Common myeloid progenitor, CD34-positive (primary cell): ENCODE data around the gene METRN.
"Not testable (repeated sequence)": the region's sequence is repeated elsewhere in the genome, so short reads cannot be mapped to it uniquely, and the experiment has no call there.

Source experiments
- CTCF ChIA-PET: fragments of 350-600 bp; sonication (Branson Sonifier 250); formaldehyde crosslinking; loops from one replicate; lab custom pipeline; 2021; ENCODE audit warnings: antibody characterized with exemption; lab: Charles Lee
- POLR2A ChIA-PET: fragments of 350-600 bp; sonication (Branson Sonifier 250); formaldehyde crosslinking; loops from one replicate; lab custom pipeline; 2021; ENCODE audit warnings: antibody characterized with exemption; lab: Charles Lee
- DNase-seq, 3 donors: peaks; one replicate each; pipeline versions ENCODE4 v3.0.0 to v3.0.0-alpha.2; 2013
- H3K27ac ChIP-seq, 2 experiments: 1 replicate in 1 of 2; 2 replicates in 1 of 2; pipeline ENCODE4 v1.7.0; 2013; ENCODE audit warnings: inconsistent platforms in 2 of 2, low read length in 2 of 2, mild to moderate bottlenecking in 2 of 2, low read depth in 1 of 2, moderate library complexity in 1 of 2; ENCODE audit not compliant: severe bottlenecking in 2 of 2, insufficient read depth in 1 of 2, poor library complexity in 1 of 2
- H3K27me3 ChIP-seq, 5 experiments: replicated peaks in 2 of 5; 1 replicate in 3 of 5; 2 replicates in 2 of 5; pipeline versions ENCODE4 v1.6.1 to v1.7.0; 2013; ENCODE audit warnings: low read length in 4 of 5, mild to moderate bottlenecking in 2 of 5, moderate library complexity in 2 of 5, inconsistent platforms in 1 of 5; ENCODE audit not compliant: insufficient read depth in 5 of 5, control insufficient read depth in 4 of 5
- H3K36me3 ChIP-seq, 4 experiments: 1 replicate in 2 of 4; 2 replicates in 2 of 4; pipeline versions ENCODE4 v1.6.1 to v1.7.0; 2013; ENCODE audit warnings: low read length in 3 of 4, control low read depth in 1 of 4, mild to moderate bottlenecking in 1 of 4; ENCODE audit not compliant: control insufficient read depth in 4 of 4, insufficient read depth in 4 of 4
- H3K4me1 ChIP-seq, 4 experiments: 1 replicate in 3 of 4; 2 replicates in 1 of 4; pipeline versions ENCODE4 v1.6.1 to v1.7.1; 2013; ENCODE audit warnings: low read length in 3 of 4, mild to moderate bottlenecking in 3 of 4, control low read depth in 1 of 4, inconsistent platforms in 1 of 4, moderate library complexity in 1 of 4; ENCODE audit not compliant: control insufficient read depth in 4 of 4, insufficient read depth in 4 of 4; ENCODE audit errors: control extremely low read depth in 1 of 4
- H3K4me3 ChIP-seq, 7 experiments: 1 replicate in 4 of 7; 2 replicates in 3 of 7; pipeline versions ENCODE4 v1.5.1 to v1.7.0; 2013; ENCODE audit warnings: mild to moderate bottlenecking in 7 of 7, low read length in 6 of 7, moderate library complexity in 6 of 7, inconsistent platforms in 2 of 7, low read depth in 2 of 7, control low read depth in 1 of 7; ENCODE audit not compliant: insufficient read depth in 4 of 7, control insufficient read depth in 1 of 7; ENCODE audit errors: extremely low read depth in 1 of 7
- H3K9me3 ChIP-seq, 5 experiments: 1 replicate in 4 of 5; 2 replicates in 1 of 5; pipeline versions ENCODE4 v1.6.1 to v1.7.1; 2013; ENCODE audit warnings: low read length in 4 of 5, mild to moderate bottlenecking in 2 of 5, inconsistent platforms in 1 of 5, low read depth in 1 of 5, moderate library complexity in 1 of 5; ENCODE audit not compliant: control insufficient read depth in 4 of 5, insufficient read depth in 2 of 5; ENCODE audit errors: control extremely low read depth in 1 of 5
- WGBS: methylation state at CpG from one replicate; pipeline ENCODE4 v1.1.5; 2013; ENCODE audit not compliant: insufficient coverage; 5-methylcytosine and 5-hydroxymethylcytosine counted together

Gene METRN

DNA sequence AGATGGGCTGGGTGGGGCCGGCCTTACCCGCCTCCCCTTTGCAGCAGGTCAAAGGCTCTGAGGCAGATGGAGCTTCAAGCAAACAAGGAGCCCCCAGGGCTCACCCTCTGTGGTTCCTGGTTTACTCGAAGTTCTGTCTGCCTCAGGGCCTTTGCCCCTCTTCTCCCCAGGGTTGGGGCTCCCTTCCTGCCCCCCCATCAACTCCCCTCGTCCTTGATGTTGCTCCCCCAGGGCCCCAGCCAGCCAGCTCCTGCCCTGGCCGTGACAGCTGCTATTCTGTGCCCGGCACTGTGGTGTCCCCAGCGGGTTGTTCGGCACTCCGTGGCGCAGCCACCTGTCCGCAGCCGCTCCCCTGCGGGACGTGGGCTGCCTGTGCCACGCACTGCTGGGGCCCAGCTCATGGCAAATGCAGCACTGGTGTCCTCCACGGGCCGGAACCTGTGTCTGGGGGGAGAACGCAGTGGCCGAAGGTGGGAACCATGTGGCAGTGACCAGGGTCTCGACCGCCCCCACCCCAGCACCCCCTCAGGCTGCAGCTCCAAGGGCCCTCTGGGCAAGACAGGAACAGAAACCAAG, 4.3 kb upstream of the METRN start:
- Histone ChIP-seq H3K27ac (no peak overlapping the region), H3K36me3 (no peaks in the 10 kb centered on the region), H3K9me3 (no peaks in the 10 kb centered on the region), H3K4me1 (peaks cover 0 to 21% (median 13%) of the 10 kb centered on the region in 4 experiments), H3K4me3 (no peak overlapping the region), H3K27me3 (peaks cover 0 to 76% (median 16%) of the 10 kb centered on the region in 5 experiments)
- DNase-seq = no peak
- ChIA-PET CTCF (interaction anchor here (0.7 to 5.6 kb wide), 10 partner anchors 9 to 76 kb away, joined by 3 to 104 read pairs (median 6); partner anchors contain the start of genes ANTKMT, CCDC78, CHTF18 and RPUSD1), POLR2A (no interaction called here)
- WGBS = 76% methylated on average over 21 of the region's 21 CpGs

DNA sequence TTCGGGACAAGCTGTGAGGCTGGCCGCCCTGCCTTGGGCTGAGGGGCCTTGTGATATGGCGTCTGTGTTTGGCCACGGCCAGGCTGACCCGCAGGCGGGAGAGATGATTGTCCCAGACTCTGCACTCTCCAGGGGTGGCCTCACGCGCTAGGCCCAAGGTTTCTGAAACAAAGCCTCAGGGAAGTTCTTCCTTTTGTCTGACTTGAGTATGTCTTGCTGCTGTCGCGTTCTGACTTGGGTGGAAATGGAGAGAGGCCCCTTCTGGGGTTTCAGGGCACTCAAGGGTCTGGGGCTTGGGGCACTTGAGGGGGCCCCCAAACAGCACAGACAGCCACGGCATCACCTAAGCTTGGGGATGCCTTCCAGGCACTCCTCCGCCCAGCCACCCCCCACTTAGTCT, 3.8 kb upstream of the METRN start:
- WGBS = 77% methylated on average over 12 of the region's 12 CpGs
- Histone ChIP-seq H3K27me3 (peaks cover 0 to 78% (median 18%) of the 10 kb centered on the region in 5 experiments), H3K36me3 (no peaks in the 10 kb centered on the region), H3K9me3 (no peaks in the 10 kb centered on the region), H3K27ac (no peak overlapping the region), H3K4me3 (no peak overlapping the region), H3K4me1 (peaks cover 0 to 24% (median 17%) of the 10 kb centered on the region in 4 experiments)
- ChIA-PET POLR2A (no interaction called here), CTCF (interaction anchor here (0.7 to 5.6 kb wide), 9 partner anchors 10 to 76 kb away, joined by 3 to 104 read pairs (median 8); partner anchors contain the start of genes ANTKMT, CCDC78, CHTF18 and RPUSD1)
- DNase-seq = no peak

DNA sequence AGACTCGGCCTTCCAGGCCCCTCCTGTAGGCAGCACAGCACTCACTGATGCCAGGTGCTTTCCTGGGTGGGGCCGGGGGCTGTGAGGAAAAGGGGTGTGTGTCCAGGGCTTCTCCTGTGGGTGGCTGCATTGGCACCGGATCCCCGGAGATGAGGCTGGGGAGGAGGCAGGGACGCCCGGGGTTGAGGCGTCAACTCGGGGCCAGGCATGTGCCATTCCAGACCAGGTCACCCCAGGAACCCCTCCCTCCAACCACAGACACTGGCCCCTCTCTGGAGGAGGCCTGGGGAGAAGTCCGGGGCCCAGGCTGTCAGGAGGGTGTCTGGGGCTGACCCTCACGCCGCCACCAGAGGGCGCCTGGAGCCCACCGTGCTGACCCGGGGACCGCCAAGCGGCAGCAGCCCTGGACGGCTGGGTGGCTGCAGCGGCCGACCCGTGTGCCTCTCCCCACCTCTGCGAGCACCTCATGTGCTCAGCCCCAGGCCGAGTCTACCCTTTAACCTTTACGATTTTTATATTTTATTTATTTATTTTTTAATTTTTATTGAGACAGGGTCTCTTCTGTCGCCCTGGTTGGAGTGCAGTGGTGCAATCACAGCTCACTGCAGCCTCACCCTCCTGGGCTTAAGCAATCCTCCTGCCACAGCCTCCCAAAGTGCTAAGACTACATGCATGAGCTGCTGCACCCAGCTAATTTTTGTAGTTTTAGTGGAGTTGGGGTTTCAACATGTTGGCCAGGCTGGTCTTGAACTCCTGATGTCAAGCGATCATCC, 3.2 kb upstream of the METRN start:
- Histone ChIP-seq H3K36me3 (no peaks in the 10 kb centered on the region), H3K27me3 (peaks cover 0 to 78% (median 19%) of the 10 kb centered on the region in 5 experiments), H3K27ac (no peak overlapping the region), H3K4me3 (no peak overlapping the region), H3K9me3 (no peaks in the 10 kb centered on the region), H3K4me1 (peaks cover 0 to 21% (median 19%) of the 10 kb centered on the region in 4 experiments)
- ChIA-PET POLR2A (interaction anchor here (0.8 kb wide), 1 partner anchor 34 kb away, joined by 5 read pairs; no protein-coding TSS in a partner anchor), CTCF (interaction anchor here (0.7 to 5.6 kb wide), 18 partner anchors 9 to 344 kb away, joined by 3 to 104 read pairs (median 6); partner anchors contain the start of genes ANTKMT, CCDC78, CHTF18 and CIAO3)
- 12% methylated on average over 7 of the region's 25 CpGs for WGBS
- peak; percentile 58 to 72 (median 68) for DNase-seq

DNA sequence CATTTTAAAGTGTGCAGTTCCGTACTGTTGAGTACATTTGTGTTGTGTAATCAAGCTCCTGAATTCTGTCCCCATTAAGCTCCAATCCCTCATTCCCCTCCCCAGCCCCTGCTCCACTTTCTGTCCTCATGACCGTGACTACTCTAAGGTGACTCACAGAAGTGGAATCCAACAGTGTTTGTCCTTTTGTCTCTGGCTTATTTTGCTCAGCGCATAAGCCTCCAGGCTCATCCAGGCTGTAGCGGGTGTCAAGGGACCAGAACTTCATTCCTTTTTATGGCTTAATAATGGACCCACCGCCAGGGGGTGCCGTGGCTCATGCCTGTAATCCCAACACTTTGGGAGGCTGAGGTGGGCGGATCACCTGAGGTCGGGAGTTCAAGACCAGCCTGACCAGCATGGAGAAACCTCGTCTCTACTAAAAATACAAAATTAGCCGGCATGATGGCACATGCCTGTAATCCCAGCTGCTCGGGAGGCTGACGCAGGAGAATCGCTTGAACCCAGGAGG, 2.1 kb upstream of the METRN start:
- WGBS = 41% methylated on average over 9 of the region's 13 CpGs
- H3K9me3 ChIP-seq, H3K4me3 ChIP-seq, H3K36me3 ChIP-seq, H3K27ac ChIP-seq, POLR2A ChIA-PET: not testable (repeated sequence)
- H3K27me3 ChIP-seq = peaks cover 0 to 77% (median 19%) of the 10 kb centered on the region in 5 experiments
- DNase-seq = peak; percentile 52 to 63 (median 59)
- peaks cover 0 to 21% (median 19%) of the 10 kb centered on the region in 4 experiments for H3K4me1 ChIP-seq
- CTCF ChIA-PET = interaction anchor here (0.6 to 5.6 kb wide), 18 partner anchors 8 to 390 kb away, joined by 3 to 104 read pairs (median 5); partner anchors contain the start of genes ANTKMT, CCDC78, CHTF18 and CIAO3

DNA sequence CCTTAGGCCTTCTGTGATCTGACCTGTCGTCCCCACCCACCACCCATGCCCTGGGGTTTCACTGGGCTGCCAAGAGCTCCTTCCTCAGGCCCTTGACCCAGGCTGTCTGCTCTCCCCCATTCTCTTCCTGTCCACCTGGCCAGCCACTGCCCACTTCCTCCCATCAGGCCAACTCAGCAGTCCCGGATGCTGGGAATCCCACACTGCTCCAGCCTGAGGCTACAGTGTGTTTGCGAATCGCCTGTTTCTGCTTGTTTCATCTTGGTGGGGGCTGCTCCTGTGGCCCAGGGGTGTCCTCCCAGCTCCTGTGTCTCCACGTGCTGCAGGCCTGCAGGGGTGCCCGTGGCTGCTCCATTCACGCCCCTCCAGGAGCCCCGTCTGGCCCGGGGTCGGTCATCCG, 839 bp upstream of the METRN start:
- Histone ChIP-seq H3K4me1 (peaks cover 0 to 28% (median 23%) of the 10 kb centered on the region in 4 experiments), H3K27me3 (peaks cover 0 to 64% (median 15%) of the 10 kb centered on the region in 5 experiments), H3K9me3 (no peaks in the 10 kb centered on the region), H3K27ac (no peak overlapping the region), H3K36me3 (no peaks in the 10 kb centered on the region), H3K4me3 (no peak overlapping the region)
- ChIA-PET POLR2A (no interaction called here), CTCF (interaction anchor here (1.2 to 5.6 kb wide), 3 partner anchors 11 to 389 kb away, joined by 3 to 104 read pairs (median 4); partner anchors contain the start of genes CHTF18 and RPUSD1)
- no peak for DNase-seq
- WGBS = 58% methylated on average over 11 of the region's 11 CpGs

DNA sequence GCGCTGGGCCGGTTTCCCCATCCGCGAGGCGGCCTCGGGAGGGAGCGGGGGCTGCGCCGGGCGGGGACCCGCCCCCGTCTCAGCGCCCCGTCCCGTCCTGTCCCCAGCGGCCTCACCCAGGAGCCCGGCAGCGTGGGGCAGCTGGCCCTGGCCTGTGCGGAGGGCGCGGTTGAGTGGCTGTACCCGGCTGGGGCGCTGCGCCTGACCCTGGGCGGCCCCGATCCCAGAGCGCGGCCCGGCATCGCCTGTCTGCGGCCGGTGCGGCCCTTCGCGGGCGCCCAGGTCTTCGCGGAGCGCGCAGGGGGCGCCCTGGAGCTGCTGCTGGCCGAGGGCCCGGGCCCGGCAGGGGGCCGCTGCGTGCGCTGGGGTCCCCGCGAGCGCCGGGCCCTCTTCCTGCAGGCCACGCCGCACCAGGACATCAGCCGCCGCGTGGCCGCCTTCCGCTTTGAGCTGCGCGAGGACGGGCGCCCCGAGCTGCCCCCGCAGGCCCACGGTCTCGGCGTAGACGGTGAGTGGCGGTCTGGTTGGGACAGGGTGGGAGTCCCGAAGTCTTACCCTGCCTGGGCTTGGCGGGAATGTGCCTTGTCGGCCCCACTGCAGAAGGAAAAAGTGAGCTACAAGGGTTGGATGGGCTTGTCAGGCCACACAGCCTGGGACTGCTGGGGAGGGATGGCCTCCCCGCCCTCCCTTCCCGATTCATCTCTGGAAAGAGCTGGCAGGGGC, 720 bp downstream of the METRN start:
- ChIA-PET CTCF (interaction anchor here (0.7 to 3.4 kb wide), 9 partner anchors 11 to 72 kb away, joined by 3 to 17 read pairs (median 5); partner anchors contain the start of genes CCDC78, CHTF18, CIAO3 and RPUSD1), POLR2A (interaction anchor here (0.8 to 1.3 kb wide), 2 partner anchors 10 to 152 kb away, joined by 3 to 4 read pairs; partner anchors contain the start of gene CCDC78)
- no peaks in the 10 kb centered on the region for H3K36me3 ChIP-seq
- H3K4me3 ChIP-seq = peak overlapping the region in 6 of 7 experiments; percentile 19 to 66 (median 60)
- no peak overlapping the region for H3K27ac ChIP-seq
- no peaks in the 10 kb centered on the region for H3K9me3 ChIP-seq
- under 1% methylated on average over 66 of the region's 74 CpGs for WGBS
- DNase-seq = peak in 1 of 3 donors; percentile 31
- H3K4me1 ChIP-seq = peaks cover 0 to 43% (median 39%) of the 10 kb centered on the region in 4 experiments
- H3K27me3 ChIP-seq = peaks cover 0 to 48% (median 7%) of the 10 kb centered on the region in 5 experiments
